ENCODE data around the gene COL5A1.
"Not testable (repeated sequence)": the region's sequence is repeated elsewhere in the genome, so short reads cannot be mapped to it uniquely, and the experiment has no call there.

The COL5A1 gene

DNA sequence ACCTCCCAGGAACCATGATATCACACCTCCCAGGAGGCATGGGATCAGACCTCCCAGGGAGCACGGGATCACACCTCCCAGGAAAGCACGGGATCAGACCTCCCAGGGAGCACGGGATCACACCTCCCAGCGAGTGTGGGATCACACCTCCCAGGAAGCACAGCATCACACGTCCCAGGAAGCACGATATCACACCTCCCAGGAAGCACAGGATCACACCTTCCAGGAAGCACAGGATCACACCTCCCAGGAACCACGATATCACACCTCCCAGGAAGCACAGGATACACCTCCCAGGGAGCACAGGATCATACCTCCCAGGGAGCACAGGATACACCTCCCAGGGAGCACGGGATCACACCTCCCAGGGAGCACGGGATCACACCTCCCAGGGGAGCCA lies 209.0 kb downstream of the COL5A1 start:
- peaks cover 0 to 4% of the 10 kb centered on the region in 2 donors for H3K9me3 ChIP-seq (ENCODE audit: control insufficient read depth in 2 of 2, low read length in 2 of 2)
- H3K27me3 ChIP-seq (ENCODE audit: control insufficient read depth in 2 of 2, insufficient read depth in 2 of 2, low read length in 2 of 2) = no peaks in the 10 kb centered on the region
- H3K36me3 ChIP-seq (ENCODE audit: control insufficient read depth in 2 of 2, insufficient read depth in 2 of 2, low read length in 2 of 2) = no peaks in the 10 kb centered on the region
- H3K27ac ChIP-seq (ENCODE audit: low read depth in 2 of 2, low read length in 2 of 2) = no peak overlapping the region
- no peak overlapping the region for H3K4me3 ChIP-seq (ENCODE audit: low read length in 2 of 2)
- no peak overlapping the region for H3K9ac ChIP-seq (ENCODE audit: low read depth in 1 of 2, low read length in 2 of 2)
- no peaks in the 10 kb centered on the region for H3K4me1 ChIP-seq (ENCODE audit: control insufficient read depth in 2 of 2, insufficient read depth in 2 of 2, low read length in 2 of 2)

DNA sequence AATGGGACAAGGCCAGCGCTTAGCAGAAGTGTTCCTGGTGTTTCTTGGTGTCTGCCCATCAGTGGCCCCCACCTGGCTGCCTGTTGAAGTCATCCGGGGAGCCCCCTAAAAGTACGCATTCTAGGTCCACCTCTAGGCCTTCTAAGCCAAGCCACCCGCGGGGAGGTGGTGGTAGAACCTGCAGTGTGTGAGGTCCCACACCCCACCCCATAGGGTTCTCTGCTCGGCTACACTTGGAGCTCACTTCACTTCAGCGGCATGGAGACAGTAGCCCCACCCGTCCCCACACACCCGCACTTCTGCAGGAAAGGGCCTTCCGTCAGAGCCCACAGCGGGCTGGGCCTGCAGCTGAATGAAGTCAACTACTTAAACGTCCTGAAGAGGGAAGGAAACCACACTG lies 209.4 kb downstream of the COL5A1 start:
- H3K4me1 ChIP-seq (ENCODE audit: control insufficient read depth in 2 of 2, insufficient read depth in 2 of 2, low read length in 2 of 2) = no peaks in the 10 kb centered on the region
- H3K27ac ChIP-seq (ENCODE audit: low read depth in 2 of 2, low read length in 2 of 2) = no peak overlapping the region
- H3K36me3 ChIP-seq (ENCODE audit: control insufficient read depth in 2 of 2, insufficient read depth in 2 of 2, low read length in 2 of 2) = no peaks in the 10 kb centered on the region
- no peak overlapping the region for H3K9ac ChIP-seq (ENCODE audit: low read depth in 1 of 2, low read length in 2 of 2)
- peaks cover 0 to 4% of the 10 kb centered on the region in 2 donors for H3K9me3 ChIP-seq (ENCODE audit: control insufficient read depth in 2 of 2, low read length in 2 of 2)
- no peak overlapping the region for H3K4me3 ChIP-seq (ENCODE audit: low read length in 2 of 2)
- no peaks in the 10 kb centered on the region for H3K27me3 ChIP-seq (ENCODE audit: control insufficient read depth in 2 of 2, insufficient read depth in 2 of 2, low read length in 2 of 2)

DNA sequence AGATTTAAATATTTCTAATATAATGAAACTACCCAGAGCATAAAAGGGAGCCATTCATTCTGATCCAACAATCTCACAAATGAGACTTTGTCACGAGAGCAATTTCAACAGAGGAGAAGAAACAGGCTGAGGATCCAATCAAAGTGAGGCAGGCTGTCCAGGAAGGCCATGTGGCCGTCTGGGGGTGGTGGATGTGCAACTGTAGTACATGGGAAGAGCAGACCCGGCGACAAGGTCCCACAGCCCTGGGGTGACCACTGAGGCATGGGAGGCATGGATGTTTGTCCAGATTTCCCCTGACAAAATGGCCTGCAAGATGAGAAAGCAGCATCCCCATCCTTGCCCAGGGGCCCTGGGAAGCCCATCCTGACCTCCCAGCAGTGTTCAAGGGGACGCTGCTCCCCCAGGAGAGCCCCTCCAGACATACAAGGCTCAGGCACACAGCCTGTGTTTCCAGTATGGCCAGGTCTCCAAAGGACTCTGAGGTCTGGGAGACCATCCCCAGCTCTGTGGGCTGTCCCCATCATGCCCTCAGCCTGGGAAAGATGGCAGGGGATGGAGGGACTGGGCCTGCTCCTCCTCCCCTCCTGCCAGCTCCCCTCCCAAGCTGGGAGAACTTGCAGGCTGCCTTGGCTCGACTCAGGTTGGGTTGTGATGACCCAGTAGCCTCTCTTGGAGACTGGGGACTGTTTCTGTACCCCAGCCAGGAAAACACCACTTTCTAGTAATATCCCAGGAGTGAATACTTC lies 211.5 kb downstream of the COL5A1 start:
- Histone ChIP-seq H3K9me3 (ENCODE audit: control insufficient read depth in 2 of 2, low read length in 2 of 2) (peaks cover 0 to 4% of the 10 kb centered on the region in 2 donors), H3K27ac (ENCODE audit: low read depth in 2 of 2, low read length in 2 of 2) (no peak overlapping the region), H3K4me1 (ENCODE audit: control insufficient read depth in 2 of 2, insufficient read depth in 2 of 2, low read length in 2 of 2) (no peaks in the 10 kb centered on the region), H3K9ac (ENCODE audit: low read depth in 1 of 2, low read length in 2 of 2) (no peak overlapping the region), H3K27me3 (ENCODE audit: control insufficient read depth in 2 of 2, insufficient read depth in 2 of 2, low read length in 2 of 2) (no peaks in the 10 kb centered on the region), H3K36me3 (ENCODE audit: control insufficient read depth in 2 of 2, insufficient read depth in 2 of 2, low read length in 2 of 2) (no peaks in the 10 kb centered on the region), H3K4me3 (ENCODE audit: low read length in 2 of 2) (no peak overlapping the region)

DNA sequence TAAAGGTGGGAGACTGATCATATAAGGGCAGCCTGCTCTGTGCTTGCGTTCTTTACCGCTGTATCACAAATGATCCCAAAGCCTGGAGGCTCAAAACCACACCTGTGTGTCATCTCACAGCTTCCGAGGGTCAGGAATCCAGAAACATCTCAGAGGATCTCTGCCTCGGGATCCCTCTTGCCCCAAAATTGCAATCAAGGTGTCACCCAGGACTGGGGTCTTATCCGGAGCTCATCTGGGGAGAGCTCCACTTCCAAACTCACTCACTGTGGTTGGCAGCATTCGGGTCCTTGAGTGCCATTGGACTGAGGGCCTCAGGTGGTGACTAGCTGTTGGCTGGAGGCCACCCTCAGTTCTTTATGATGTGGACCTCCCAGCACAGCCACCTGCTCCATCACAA lies 212.3 kb downstream of the COL5A1 start:
- Histone ChIP-seq H3K27me3 (ENCODE audit: control insufficient read depth in 2 of 2, insufficient read depth in 2 of 2, low read length in 2 of 2) (no peaks in the 10 kb centered on the region), H3K9me3 (ENCODE audit: control insufficient read depth in 2 of 2, low read length in 2 of 2) (peaks cover 0 to 4% of the 10 kb centered on the region in 2 donors), H3K4me3 (ENCODE audit: low read length in 2 of 2) (no peak overlapping the region), H3K9ac (ENCODE audit: low read depth in 1 of 2, low read length in 2 of 2) (no peak overlapping the region), H3K4me1 (ENCODE audit: control insufficient read depth in 2 of 2, insufficient read depth in 2 of 2, low read length in 2 of 2) (no peaks in the 10 kb centered on the region), H3K27ac (ENCODE audit: low read depth in 2 of 2, low read length in 2 of 2) (no peak overlapping the region), H3K36me3 (ENCODE audit: control insufficient read depth in 2 of 2, insufficient read depth in 2 of 2, low read length in 2 of 2) (no peaks in the 10 kb centered on the region)

DNA sequence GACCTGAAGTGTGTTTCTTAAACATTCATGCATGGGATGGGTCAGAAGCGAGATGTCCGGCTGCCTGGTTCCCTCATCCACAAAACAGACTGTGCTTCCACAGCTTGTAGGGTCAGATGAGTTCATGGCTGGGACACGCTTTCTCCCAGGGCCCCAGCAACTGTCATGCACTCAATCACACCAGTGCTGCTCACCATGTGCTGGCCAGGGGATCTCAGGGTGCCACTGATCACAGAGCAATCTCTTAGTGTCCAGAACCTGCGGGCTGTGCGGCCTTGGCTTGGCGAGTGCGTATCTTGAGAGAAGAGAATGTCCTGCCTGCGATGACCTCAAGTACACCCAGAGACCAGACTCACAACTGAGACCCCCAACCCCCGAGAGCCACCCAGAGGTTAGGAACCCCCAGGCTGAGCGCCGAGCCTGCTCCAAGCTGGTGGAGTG lies 213.0 kb downstream of the COL5A1 start:
- Histone ChIP-seq H3K4me1 (ENCODE audit: control insufficient read depth in 2 of 2, insufficient read depth in 2 of 2, low read length in 2 of 2) (no peaks in the 10 kb centered on the region), H3K9ac (ENCODE audit: low read depth in 1 of 2, low read length in 2 of 2) (no peak overlapping the region), H3K27ac (ENCODE audit: low read depth in 2 of 2, low read length in 2 of 2) (no peak overlapping the region), H3K4me3 (ENCODE audit: low read length in 2 of 2) (no peak overlapping the region), H3K27me3 (ENCODE audit: control insufficient read depth in 2 of 2, insufficient read depth in 2 of 2, low read length in 2 of 2) (no peaks in the 10 kb centered on the region), H3K9me3 (ENCODE audit: control insufficient read depth in 2 of 2, low read length in 2 of 2) (peaks cover 0 to 4% of the 10 kb centered on the region in 2 donors), H3K36me3 (ENCODE audit: control insufficient read depth in 2 of 2, insufficient read depth in 2 of 2, low read length in 2 of 2) (no peaks in the 10 kb centered on the region)

DNA sequence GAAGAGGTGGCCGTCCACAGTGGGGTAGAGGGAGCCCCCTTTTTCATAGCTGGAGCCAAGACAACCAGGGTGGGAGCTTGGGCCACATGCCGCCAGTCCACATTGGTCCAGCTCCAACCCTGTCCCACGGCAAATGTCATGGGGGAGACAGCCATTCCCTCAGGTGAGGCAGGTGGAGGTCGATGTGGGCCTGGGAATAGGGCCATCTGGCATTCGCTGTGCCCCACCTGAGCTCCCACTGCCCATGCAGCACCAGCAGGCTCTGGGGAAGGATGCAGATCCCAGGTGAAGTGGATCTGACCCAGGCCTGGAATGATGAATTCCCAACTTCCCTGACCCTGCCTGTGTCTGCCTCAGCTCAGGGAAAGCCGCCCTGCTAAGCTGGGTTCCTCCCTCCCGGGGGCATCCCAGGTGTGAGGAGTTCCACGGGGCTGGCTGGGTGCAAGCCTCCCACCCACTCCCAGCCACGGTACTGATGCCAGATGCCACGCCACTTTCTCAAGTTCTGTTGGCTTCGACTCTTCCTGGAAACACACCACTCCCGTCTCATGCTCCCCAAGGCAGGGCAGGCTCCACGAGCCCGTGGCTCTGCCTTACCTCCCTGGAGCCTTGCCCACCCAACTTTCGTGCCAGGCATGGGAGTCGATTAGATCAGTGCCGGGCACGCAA lies 213.8 kb downstream of the COL5A1 start:
- Histone ChIP-seq H3K27ac (ENCODE audit: low read depth in 2 of 2, low read length in 2 of 2) (no peak overlapping the region), H3K4me3 (ENCODE audit: low read length in 2 of 2) (no peak overlapping the region), H3K36me3 (ENCODE audit: control insufficient read depth in 2 of 2, insufficient read depth in 2 of 2, low read length in 2 of 2) (no peaks in the 10 kb centered on the region), H3K9me3 (ENCODE audit: control insufficient read depth in 2 of 2, low read length in 2 of 2) (peaks cover 0 to 4% of the 10 kb centered on the region in 2 donors), H3K9ac (ENCODE audit: low read depth in 1 of 2, low read length in 2 of 2) (no peak overlapping the region), H3K27me3 (ENCODE audit: control insufficient read depth in 2 of 2, insufficient read depth in 2 of 2, low read length in 2 of 2) (no peaks in the 10 kb centered on the region), H3K4me1 (ENCODE audit: control insufficient read depth in 2 of 2, insufficient read depth in 2 of 2, low read length in 2 of 2) (no peaks in the 10 kb centered on the region)

DNA sequence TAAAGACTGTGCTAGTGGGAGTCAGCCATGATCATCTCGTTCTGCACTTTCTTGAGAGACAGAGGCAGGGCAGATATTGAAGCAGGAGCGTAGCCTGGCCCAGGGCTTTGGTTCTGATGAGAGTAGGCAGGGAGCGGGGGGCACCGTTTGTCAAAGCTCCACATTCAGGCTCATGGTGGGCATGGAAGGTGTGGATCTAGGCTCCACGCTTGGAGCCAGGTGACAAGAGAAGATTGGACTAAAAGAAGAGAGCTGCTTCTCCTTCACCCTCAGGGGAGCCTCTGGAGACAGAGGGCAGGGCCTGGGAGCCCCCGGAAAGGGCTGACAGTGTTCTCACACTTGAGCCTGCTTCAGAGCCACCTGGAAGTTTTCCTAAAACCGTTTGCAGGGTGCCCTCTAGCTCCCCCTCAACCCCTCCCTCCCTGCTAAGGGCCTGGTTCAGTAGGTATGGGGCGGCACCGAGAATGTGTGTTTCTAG lies 214.3 kb downstream of the COL5A1 start:
- Histone ChIP-seq H3K27ac (ENCODE audit: low read depth in 2 of 2, low read length in 2 of 2) (no peak overlapping the region), H3K9me3 (ENCODE audit: control insufficient read depth in 2 of 2, low read length in 2 of 2) (peaks cover 0 to 4% of the 10 kb centered on the region in 2 donors), H3K4me3 (ENCODE audit: low read length in 2 of 2) (no peak overlapping the region), H3K27me3 (ENCODE audit: control insufficient read depth in 2 of 2, insufficient read depth in 2 of 2, low read length in 2 of 2) (no peaks in the 10 kb centered on the region), H3K4me1 (ENCODE audit: control insufficient read depth in 2 of 2, insufficient read depth in 2 of 2, low read length in 2 of 2) (no peaks in the 10 kb centered on the region), H3K36me3 (ENCODE audit: control insufficient read depth in 2 of 2, insufficient read depth in 2 of 2, low read length in 2 of 2) (no peaks in the 10 kb centered on the region), H3K9ac (ENCODE audit: low read depth in 1 of 2, low read length in 2 of 2) (no peak overlapping the region)

DNA sequence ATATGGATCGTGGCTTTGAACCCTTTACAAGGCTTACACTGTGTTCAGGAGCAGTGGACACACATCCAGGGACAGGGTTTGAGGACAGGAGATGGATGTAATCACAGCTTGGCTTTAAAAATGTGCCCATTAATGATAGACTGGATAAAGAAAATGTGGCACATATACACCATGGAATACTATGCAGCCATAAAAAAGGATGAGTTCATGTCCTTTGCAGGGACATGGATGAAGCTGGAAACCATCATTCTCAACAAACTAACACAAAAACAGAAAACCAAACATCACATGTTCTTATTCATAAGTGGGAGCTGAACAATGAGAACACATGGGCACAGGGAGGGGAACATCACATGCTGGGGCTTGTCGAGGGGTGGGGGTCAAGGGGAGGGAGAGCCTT lies 215.8 kb downstream of the COL5A1 start:
- H3K4me1 ChIP-seq (ENCODE audit: control insufficient read depth in 2 of 2, insufficient read depth in 2 of 2, low read length in 2 of 2); H3K9me3 ChIP-seq (ENCODE audit: control insufficient read depth in 2 of 2, low read length in 2 of 2); H3K36me3 ChIP-seq (ENCODE audit: control insufficient read depth in 2 of 2, insufficient read depth in 2 of 2, low read length in 2 of 2); H3K4me3 ChIP-seq (ENCODE audit: low read length in 2 of 2); H3K9ac ChIP-seq (ENCODE audit: low read depth in 1 of 2, low read length in 2 of 2); H3K27ac ChIP-seq (ENCODE audit: low read depth in 2 of 2, low read length in 2 of 2); H3K27me3 ChIP-seq (ENCODE audit: control insufficient read depth in 2 of 2, insufficient read depth in 2 of 2, low read length in 2 of 2): not testable (repeated sequence)

DNA sequence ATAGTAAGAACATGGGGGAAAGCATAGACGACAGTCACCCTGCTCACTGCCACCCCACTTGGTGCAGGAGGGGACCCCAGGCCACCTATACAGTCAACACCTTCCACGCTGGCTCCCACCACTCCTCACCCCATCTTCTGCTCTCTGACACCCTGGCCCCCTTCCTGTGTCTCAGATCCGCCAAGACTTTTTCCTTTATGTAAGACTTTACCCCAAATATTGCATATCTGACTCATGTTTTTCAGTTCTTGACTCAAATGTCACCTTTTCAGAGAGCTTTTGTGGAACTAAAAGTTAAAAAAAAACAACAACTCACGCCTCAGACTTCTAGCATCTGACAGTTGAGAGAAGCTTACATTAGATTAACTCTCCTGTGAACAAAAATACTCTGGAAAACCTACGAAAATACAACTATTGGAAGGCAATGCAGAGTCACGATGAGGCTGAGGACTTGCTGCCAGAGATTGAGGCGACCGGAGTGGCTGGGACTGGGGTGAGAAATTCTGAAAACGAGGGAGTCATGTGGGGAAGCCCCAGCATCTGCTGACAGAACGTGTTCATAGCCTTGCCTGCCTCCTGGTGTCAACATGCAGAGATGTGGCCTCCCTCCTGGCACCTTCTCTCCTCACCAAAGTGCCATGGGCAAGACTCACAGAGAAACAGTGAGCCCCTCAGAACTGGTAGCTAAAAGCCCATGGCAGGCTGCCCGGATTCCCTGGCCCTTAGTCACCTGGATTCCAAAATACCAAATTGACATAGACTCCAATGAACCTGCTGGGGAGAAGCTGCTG lies 216.6 kb downstream of the COL5A1 start:
- Histone ChIP-seq H3K4me1 (ENCODE audit: control insufficient read depth in 2 of 2, insufficient read depth in 2 of 2, low read length in 2 of 2) (no peaks in the 10 kb centered on the region), H3K27ac (ENCODE audit: low read depth in 2 of 2, low read length in 2 of 2) (no peak overlapping the region), H3K9ac (ENCODE audit: low read depth in 1 of 2, low read length in 2 of 2) (no peak overlapping the region), H3K4me3 (ENCODE audit: low read length in 2 of 2) (no peak overlapping the region), H3K36me3 (ENCODE audit: control insufficient read depth in 2 of 2, insufficient read depth in 2 of 2, low read length in 2 of 2) (no peaks in the 10 kb centered on the region), H3K9me3 (ENCODE audit: control insufficient read depth in 2 of 2, low read length in 2 of 2) (no peaks in the 10 kb centered on the region), H3K27me3 (ENCODE audit: control insufficient read depth in 2 of 2, insufficient read depth in 2 of 2, low read length in 2 of 2) (no peaks in the 10 kb centered on the region)

DNA sequence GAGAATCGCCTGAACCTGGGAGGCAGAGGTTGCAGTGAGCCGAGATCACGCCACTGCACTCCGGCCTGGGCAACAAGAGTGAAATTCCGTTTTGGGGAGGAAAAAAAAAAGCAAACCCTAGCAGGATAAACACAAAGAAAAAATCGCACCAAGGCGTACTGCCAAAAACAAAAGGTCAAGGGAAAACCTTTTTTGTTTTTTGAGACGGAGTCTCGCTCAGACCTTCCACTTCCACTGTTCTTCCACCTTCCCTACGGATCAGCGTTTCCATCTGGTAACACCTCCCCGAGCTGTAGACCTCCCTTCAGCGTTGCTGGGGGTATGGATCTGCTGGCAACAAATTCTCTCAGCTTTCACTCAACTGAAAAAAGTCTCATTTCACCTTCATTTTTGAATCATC lies 218.9 kb downstream of the COL5A1 start:
- H3K36me3 ChIP-seq (ENCODE audit: control insufficient read depth in 2 of 2, insufficient read depth in 2 of 2, low read length in 2 of 2) = no peaks in the 10 kb centered on the region
- no peaks in the 10 kb centered on the region for H3K4me1 ChIP-seq (ENCODE audit: control insufficient read depth in 2 of 2, insufficient read depth in 2 of 2, low read length in 2 of 2)
- no peaks in the 10 kb centered on the region for H3K27me3 ChIP-seq (ENCODE audit: control insufficient read depth in 2 of 2, insufficient read depth in 2 of 2, low read length in 2 of 2)
- no peaks in the 10 kb centered on the region for H3K9me3 ChIP-seq (ENCODE audit: control insufficient read depth in 2 of 2, low read length in 2 of 2)
- no peak overlapping the region for H3K4me3 ChIP-seq (ENCODE audit: low read length in 2 of 2)
- H3K9ac ChIP-seq (ENCODE audit: low read depth in 1 of 2, low read length in 2 of 2) = no peak overlapping the region
- no peak overlapping the region for H3K27ac ChIP-seq (ENCODE audit: low read depth in 2 of 2, low read length in 2 of 2)

All from mucosa of rectum (tissue), 2 donors.